Stimulated activated naive CD8-positive, alpha-beta T cell treated with anti-CD3 and anti-CD28 coated beads, Interleukin-15, amount 100 ng/mL, for 72 hours (primary cell): ENCODE results near the gene DUOX2.
"Not testable (repeated sequence)": the region's sequence is repeated elsewhere in the genome, so short reads cannot be mapped to it uniquely, and the experiment has no call there.

Source experiments
- ATAC-seq: fragments of 150-1000 bp; cut with Tn5 transposase; 2 replicates; pipeline ENCODE4 v1.10.0; 2021; ENCODE audit warnings: mild to moderate bottlenecking, moderate library complexity
- DNase-seq, 2 donors: peaks; one replicate each; pipeline ENCODE4 v3.0.0; 2021 to 2022
- H3K27ac Mint-ChIP-seq, 2 donors: one replicate each; pipeline ENCODE4 v1.8.0; 2022; ENCODE audit warnings: mild to moderate bottlenecking in 2 of 2, mixed read lengths in 2 of 2, moderate library complexity in 2 of 2
- H3K27me3 Mint-ChIP-seq: one replicate; pipeline ENCODE4 v1.8.0; 2022; ENCODE audit warnings: mixed read lengths
- H3K4me1 Mint-ChIP-seq: one replicate; pipeline ENCODE4 v1.8.0; 2022; ENCODE audit warnings: mild to moderate bottlenecking, mixed read lengths
- H3K4me3 Mint-ChIP-seq, 2 donors: one replicate each; pipeline ENCODE4 v1.8.0; 2022; ENCODE audit warnings: mild to moderate bottlenecking in 2 of 2, mixed read lengths in 2 of 2, moderate library complexity in 1 of 2
- H3K9me3 Mint-ChIP-seq, 2 donors: one replicate each; pipeline ENCODE4 v1.8.0; 2022; ENCODE audit warnings: mixed read lengths in 2 of 2

DUOX2 gene

GRCh38 chr15:45144775-45145174, 30.8 kb upstream of the DUOX2 start:
- no peak for ATAC-seq
- no peak for DNase-seq
- Mint-ChIP-seq H3K9me3 (no peaks in the 10 kb centered on the region), H3K27me3 (no peaks in the 10 kb centered on the region), H3K4me1 (peaks cover 5% of the 10 kb centered on the region), H3K4me3 (no peak overlapping the region), H3K27ac (peak overlapping the region in 1 of 2 donors; percentile 95)

DNA sequence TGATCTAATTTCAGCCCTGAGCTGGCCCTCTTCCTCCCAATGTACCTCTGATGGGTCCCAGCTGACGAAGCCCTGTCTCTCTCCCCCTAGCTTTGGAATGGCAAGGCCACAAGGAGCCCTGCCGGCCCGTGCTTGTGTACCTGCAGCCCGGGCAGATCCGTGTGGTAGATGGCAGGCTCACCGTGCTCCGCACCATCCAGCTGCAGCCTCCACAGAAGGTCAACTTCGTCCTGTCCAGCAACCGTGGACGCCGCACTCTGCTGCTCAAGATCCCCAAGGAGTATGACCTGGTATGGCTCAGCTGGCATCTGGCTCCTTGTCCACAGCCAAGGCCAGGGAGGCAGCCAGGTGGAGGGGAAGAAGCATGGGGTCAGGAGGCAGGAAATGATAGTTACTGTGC, 30.0 kb upstream of the DUOX2 start:
- no peaks in the 10 kb centered on the region for H3K27me3 Mint-ChIP-seq
- H3K4me1 Mint-ChIP-seq, result peaks cover 3% of the 10 kb centered on the region
- no peak for ATAC-seq
- H3K4me3 Mint-ChIP-seq, result no peak overlapping the region
- H3K27ac Mint-ChIP-seq, result no peak overlapping the region
- no peaks in the 10 kb centered on the region for H3K9me3 Mint-ChIP-seq
- DNase-seq, result no peak

GRCh38 chr15:45143056-45143455, 29.1 kb upstream of the DUOX2 start:
- H3K27ac Mint-ChIP-seq, result no peak overlapping the region
- DNase-seq, result no peak
- no peak overlapping the region for H3K4me3 Mint-ChIP-seq
- no peak for ATAC-seq
- H3K9me3 Mint-ChIP-seq, result no peaks in the 10 kb centered on the region
- H3K4me1 Mint-ChIP-seq, result no peaks in the 10 kb centered on the region
- H3K27me3 Mint-ChIP-seq, result no peaks in the 10 kb centered on the region

DNA sequence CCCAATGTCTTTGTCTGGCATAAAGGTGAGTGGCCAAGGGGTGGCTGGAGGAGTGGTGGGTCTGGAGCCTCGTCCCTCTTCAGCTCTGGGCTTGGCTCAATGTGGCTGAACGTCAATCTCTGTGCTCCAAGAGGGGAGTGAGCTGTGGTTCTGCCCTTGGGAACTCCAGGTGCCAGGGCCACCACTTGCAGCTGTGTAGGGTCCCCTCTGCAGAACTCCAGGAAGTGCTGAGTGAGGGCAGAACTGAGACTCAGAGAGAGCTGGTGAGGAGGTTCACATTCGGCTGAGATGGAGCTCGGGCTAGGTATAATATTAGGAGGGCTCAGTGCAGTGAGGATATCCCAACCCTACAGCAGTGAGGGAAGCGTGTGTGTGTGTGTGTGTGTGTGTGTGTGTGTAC, 27.4 kb upstream of the DUOX2 start:
- H3K4me3 Mint-ChIP-seq, result no peak overlapping the region
- ATAC-seq, result no peak

DNA sequence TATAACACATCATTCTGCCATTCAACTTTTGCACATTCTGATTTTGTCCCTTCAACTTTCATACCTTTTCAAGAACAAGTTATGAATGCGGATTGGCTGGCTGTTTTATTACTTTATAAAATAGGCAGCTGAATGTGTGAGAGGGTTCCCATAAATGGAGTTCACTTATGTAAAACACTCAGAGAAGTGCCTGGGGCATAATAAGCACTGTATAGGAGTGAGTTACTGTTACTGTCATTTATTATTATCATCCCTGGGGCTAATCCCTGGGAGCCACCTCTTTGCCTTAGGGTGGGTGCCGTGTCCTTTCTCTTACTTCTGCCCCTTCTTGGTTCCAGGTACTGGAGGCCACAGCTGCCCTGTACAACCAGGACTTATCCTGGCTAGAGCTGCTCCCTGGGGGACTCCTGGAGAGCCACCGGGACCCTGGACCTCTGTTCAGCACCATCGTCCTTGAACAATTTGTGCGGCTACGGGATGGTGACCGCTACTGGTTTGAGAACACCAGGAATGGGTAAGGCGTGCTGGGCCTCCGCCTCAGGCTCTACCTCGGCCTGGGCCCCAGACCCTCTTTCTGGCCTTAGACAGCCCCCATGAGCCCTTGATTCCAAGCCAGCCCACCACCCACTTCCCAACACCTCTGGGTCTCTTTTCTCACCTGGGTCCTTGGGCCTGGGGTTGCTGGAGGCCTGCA, 26.7 kb upstream of the DUOX2 start:
- ATAC-seq (no peak), DNase-seq (no peak)
- no peaks in the 10 kb centered on the region for H3K9me3 Mint-ChIP-seq
- H3K27me3 Mint-ChIP-seq, result peaks cover 11% of the 10 kb centered on the region
- H3K4me3 Mint-ChIP-seq, result no peak overlapping the region
- peaks cover 8% of the 10 kb centered on the region for H3K4me1 Mint-ChIP-seq
- no peak overlapping the region for H3K27ac Mint-ChIP-seq

More for the DNA sequence above, 27.4 kb upstream of the DUOX2 start:
- Mint-ChIP-seq H3K9me3 (no peaks in the 10 kb centered on the region), H3K27ac (no peak overlapping the region), H3K4me1 (peaks cover 3% of the 10 kb centered on the region), H3K27me3 (peaks cover 5% of the 10 kb centered on the region)
- DNase-seq, result no peak

GRCh38 chr15:45139770-45140169, 25.8 kb upstream of the DUOX2 start:
- Mint-ChIP-seq H3K27ac (no peak overlapping the region), H3K4me3 (no peak overlapping the region), H3K4me1 (peaks cover 12% of the 10 kb centered on the region), H3K9me3 (no peaks in the 10 kb centered on the region), H3K27me3 (peaks cover 15% of the 10 kb centered on the region)
- DNase-seq (no peak), ATAC-seq (no peak)

GRCh38 chr15:45138814-45139765, 25.1 kb upstream of the DUOX2 start:
- no peak for DNase-seq
- no peak for ATAC-seq
- H3K27me3 Mint-ChIP-seq, result peaks cover 22% of the 10 kb centered on the region

DNA sequence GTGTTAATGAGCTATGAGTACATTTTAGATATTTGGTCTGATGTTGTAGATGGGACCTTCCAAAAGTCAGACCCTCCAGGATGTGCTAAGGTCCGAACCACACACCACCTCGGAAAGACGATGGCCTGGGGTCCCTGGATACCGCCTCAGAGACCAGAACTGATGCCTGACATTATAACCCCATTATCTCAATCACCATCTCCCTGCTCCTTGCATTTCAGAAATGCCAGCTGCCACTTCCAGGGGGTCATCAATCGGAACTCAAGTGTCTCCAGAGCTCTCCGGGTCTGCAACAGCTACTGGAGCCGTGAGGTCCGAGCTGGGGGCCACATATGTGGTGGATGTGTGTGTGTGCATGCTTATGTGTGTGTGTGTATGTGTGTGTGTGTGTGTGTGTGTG, 23.7 kb upstream of the DUOX2 start:
- Mint-ChIP-seq H3K9me3 (no peaks in the 10 kb centered on the region), H3K4me3 (no peak overlapping the region), H3K27me3 (peaks cover 35% of the 10 kb centered on the region), H3K4me1 (peaks cover 16% of the 10 kb centered on the region), H3K27ac (no peak overlapping the region)
- DNase-seq, result no peak
- no peak for ATAC-seq

More at GRCh38 chr15:45138814-45139765, 25.1 kb upstream of the DUOX2 start:
- H3K27ac Mint-ChIP-seq, result no peak overlapping the region
- no peaks in the 10 kb centered on the region for H3K9me3 Mint-ChIP-seq
- H3K4me3 Mint-ChIP-seq, result no peak overlapping the region
- peaks cover 16% of the 10 kb centered on the region for H3K4me1 Mint-ChIP-seq

- H3K27me3 Mint-ChIP-seq, result peaks cover 49% of the 10 kb centered on the region
- no peak for DNase-seq
- H3K27ac Mint-ChIP-seq, result no peak overlapping the region
- ATAC-seq, result peak; percentile 36
- peak overlapping the region; percentile 67 to 75 for H3K4me3 Mint-ChIP-seq
- H3K4me1 Mint-ChIP-seq, result peaks cover 16% of the 10 kb centered on the region
- no peaks in the 10 kb centered on the region for H3K9me3 Mint-ChIP-seq
These were observed 22.4 kb upstream of the DUOX2 start for GRCh38 chr15:45136378-45136764.

DNA sequence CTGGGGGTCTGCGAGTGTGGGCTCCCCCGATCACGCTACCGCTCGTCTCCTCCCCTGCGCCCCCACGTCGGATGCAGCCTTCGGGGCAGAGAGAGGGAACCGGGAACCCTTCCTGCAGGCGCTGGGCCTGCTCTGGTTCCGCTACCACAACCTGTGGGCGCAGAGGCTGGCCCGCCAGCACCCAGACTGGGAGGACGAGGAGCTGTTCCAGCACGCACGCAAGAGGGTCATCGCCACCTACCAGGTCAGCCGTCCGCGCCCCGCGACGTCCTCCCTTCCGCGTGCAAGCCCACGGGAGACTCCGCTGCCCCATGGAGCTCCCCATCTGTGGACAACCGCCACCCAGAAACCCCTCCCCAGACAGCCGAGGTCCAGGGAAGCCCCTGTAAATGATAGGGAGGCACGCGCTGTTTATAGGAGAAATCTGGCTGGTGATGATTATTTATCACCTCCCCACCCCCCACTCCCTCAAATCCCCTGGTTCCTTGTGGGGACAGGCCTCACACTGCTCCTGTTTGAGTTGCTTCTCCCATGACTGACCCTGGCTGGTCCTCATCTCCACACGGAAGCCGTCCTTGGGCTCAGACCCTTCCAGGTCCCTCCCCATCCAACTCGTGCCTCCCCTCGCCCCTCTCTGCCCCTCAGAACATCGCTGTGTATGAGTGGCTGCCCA, 21.9 kb upstream of the DUOX2 start:
- not testable (repeated sequence) for H3K27ac Mint-ChIP-seq, H3K9me3 Mint-ChIP-seq, DNase-seq
- Mint-ChIP-seq H3K27me3 (peaks cover 54% of the 10 kb centered on the region), H3K4me1 (peaks cover 16% of the 10 kb centered on the region), H3K4me3 (peak overlapping the region; percentile 67 to 75)
- peak; percentile 2 for ATAC-seq

DNA sequence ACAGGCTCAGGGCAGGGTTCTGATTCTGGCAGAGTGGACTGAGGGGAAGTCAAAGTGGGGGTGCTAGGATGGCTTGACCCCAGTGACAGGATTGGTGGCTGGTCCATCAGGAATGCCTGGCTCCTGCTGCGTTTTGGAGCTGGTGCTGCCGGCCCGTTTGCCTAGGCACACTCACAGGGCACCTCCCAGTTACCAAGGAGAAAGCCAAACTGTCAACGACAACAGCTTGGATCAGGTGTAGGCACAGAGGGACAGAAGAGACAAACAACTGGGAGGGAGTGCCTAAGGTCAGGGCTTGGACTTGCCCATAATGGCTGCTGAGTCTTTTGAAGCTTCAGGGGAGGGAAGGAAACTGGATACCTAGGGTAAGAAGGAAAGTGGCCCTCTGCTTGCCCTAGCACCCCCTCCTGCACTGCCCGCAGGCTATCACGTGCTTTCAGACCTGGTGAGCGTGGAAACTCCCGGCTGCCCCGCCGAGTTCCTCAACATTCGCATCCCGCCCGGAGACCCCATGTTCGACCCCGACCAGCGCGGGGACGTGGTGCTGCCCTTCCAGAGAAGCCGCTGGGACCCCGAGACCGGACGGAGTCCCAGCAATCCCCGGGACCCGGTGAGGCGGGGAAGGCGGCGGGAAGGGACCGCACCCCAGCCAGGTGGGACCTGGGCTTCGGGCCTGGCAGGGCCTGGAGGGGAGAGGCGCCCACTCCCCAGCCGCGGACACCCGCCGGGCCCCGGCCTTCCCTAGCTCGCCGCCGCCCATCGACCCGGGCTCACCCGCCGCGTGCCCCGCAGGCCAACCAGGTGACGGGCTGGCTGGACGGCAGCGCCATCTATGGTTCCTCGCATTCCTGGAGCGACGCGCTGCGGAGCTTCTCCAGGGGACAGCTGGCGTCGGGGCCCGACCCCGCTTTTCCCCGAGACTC, 21.0 kb upstream of the DUOX2 start:
- no peaks in the 10 kb centered on the region for H3K9me3 Mint-ChIP-seq
- ATAC-seq, result peak; percentile 56
- peak overlapping the region; percentile 78 to 81 for H3K4me3 Mint-ChIP-seq
- no peak overlapping the region for H3K27ac Mint-ChIP-seq
- peaks cover 16% of the 10 kb centered on the region for H3K4me1 Mint-ChIP-seq
- no peak for DNase-seq
- H3K27me3 Mint-ChIP-seq, result peaks cover 63% of the 10 kb centered on the region

DNA sequence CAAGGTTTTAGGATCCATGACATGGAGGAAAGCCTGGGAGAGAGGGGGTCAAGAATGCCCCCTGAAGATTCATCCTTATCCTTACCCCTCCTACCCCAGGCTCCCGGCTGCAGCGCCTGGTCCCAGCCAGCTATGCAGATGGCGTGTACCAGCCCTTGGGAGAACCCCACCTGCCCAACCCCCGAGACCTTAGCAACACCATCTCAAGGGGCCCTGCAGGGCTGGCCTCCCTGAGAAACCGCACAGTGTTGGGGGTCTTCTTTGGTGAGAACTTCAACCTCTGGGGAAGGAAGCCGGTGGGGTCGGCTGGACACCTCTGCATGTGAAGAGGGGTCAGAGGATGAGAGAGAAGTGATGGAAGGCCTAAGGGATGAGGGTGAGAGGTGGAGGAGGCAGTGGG, 20.1 kb upstream of the DUOX2 start:
- Mint-ChIP-seq H3K4me1 (peaks cover 18% of the 10 kb centered on the region), H3K9me3 (no peaks in the 10 kb centered on the region), H3K4me3 (peak overlapping the region in 1 of 2 donors; percentile 78), H3K27me3 (peaks cover 69% of the 10 kb centered on the region), H3K27ac (no peak overlapping the region)
- no peak for ATAC-seq
- no peak for DNase-seq

DNA sequence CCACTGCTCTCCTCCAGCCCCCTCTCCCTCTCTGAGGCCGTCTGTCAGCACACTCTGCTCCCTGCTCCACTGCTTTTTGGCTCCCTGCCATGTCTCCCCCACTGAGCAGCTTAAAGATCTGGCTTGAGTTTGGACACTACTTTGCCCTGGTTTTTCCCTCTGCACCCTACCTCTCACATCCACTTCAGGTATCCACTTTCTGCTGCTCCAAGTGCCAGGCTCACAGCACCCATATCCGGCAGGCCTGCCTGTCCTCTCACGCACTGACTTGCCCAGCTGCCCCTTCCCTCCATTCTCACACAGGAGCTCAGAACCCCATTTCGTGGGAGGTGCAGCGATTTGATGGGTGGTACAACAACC, 19.6 kb upstream of the DUOX2 start:
- Mint-ChIP-seq H3K4me1 (peaks cover 23% of the 10 kb centered on the region), H3K4me3 (no peak overlapping the region), H3K9me3 (no peaks in the 10 kb centered on the region), H3K27ac (peak overlapping the region in 1 of 2 donors; percentile 31), H3K27me3 (peaks cover 74% of the 10 kb centered on the region)
- ATAC-seq (no peak), DNase-seq (no peak)

DNA sequence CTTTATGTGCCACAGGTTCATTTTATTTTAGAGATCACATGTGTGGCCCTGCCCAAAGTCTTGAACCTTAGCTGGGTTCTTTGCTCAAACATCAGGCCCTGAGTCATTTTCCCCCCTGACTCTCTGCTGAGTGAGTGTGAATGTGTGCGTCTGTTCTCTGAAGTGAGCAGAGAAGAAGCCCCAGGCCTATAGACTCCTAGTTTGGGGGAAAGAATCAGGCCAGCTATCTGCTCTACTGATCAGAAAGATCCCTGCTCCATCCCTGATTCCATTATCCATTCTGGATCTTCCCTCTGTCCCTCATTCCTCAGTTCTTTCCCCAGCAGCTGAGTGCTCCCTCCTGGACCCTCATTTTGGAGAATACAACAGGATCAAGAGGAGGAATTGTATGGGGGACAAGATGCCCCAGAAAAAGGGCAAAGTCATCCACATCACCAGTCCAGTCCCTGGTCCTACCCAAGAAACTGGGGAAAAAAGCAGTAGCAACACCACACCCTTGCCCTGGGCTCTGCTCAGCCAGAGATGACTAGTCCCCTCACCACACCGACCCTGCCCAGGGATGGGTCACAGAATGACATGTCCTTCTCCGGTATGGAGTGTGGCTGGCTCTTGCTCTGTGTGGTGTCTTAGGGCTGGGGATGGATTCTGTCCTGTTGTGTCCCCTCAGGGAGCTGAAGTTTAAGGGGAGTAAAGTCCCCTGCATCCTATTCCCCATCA, 19.0 kb upstream of the DUOX2 start:
- no peak overlapping the region for H3K4me3 Mint-ChIP-seq
- H3K4me1 Mint-ChIP-seq, result peaks cover 27% of the 10 kb centered on the region
- peaks cover 79% of the 10 kb centered on the region for H3K27me3 Mint-ChIP-seq
- H3K27ac Mint-ChIP-seq, result no peak overlapping the region
- DNase-seq (no peak), ATAC-seq (no peak)
- H3K9me3 Mint-ChIP-seq, result no peaks in the 10 kb centered on the region
